GM12878 (cell line): Measurements from ENCODE around the gene MATN1.

Source experiments
- CBFB ChIP-seq: IDR thresholded peaks from 2 replicates; pipeline ENCODE4 v1.6.1; 2016; ENCODE audit warnings: antibody characterized with exemption, low read depth
- CTCF ChIP-seq, 3 experiments: IDR thresholded peaks in 2 of 3; conservative IDR thresholded peaks in 1 of 3; 2 replicates each; pipeline ENCODE4 v1.5.1; 2011; ENCODE audit warnings: low read depth in 3 of 3, low read length in 3 of 3, mild to moderate bottlenecking in 3 of 3, control low read depth in 2 of 3, moderate library complexity in 2 of 3, inconsistent platforms in 1 of 3, mixed read lengths in 1 of 3; ENCODE audit not compliant: control insufficient read depth in 2 of 3, insufficient read depth in 1 of 3; ENCODE audit errors: extremely low read depth in 1 of 3
- E4F1 ChIP-seq: fragments of 450-650 bp; IDR thresholded peaks from 2 replicates; pipeline ENCODE4 v1.6.1; 2018; ENCODE audit warnings: borderline replicate concordance, mild to moderate bottlenecking; ENCODE audit not compliant: partially characterized antibody
- EGR1 ChIP-seq, 2 experiments: IDR thresholded peaks; 1 replicate in 1 of 2; 2 replicates in 1 of 2; pipeline ENCODE4 v1.6.1; 2011 to 2012; ENCODE audit warnings: low read depth in 2 of 2, low read length in 2 of 2, borderline replicate concordance in 1 of 2, mild to moderate bottlenecking in 1 of 2, moderate library complexity in 1 of 2
- POLR2AphosphoS5 ChIP-seq: IDR thresholded peaks from 2 replicates; pipeline ENCODE4 v1.6.1; 2011; ENCODE audit warnings: mild to moderate bottlenecking, low read length, inconsistent platforms
- RAD21 ChIP-seq: IDR thresholded peaks from 2 replicates; pipeline ENCODE4 v1.6.1; 2011; ENCODE audit warnings: mild to moderate bottlenecking, low read depth, low read length, moderate library complexity; ENCODE audit not compliant: insufficient read depth
- SMC3 ChIP-seq: IDR thresholded peaks from 2 replicates; pipeline ENCODE4 v1.6.1; 2011; ENCODE audit warnings: low read length, improper control_type of control experiment, borderline replicate concordance
- SPI1 ChIP-seq: IDR thresholded peaks from 2 replicates; pipeline ENCODE4 v1.6.1; 2011; ENCODE audit warnings: low read depth, mild to moderate bottlenecking, low read length, moderate library complexity, borderline replicate concordance; ENCODE audit not compliant: insufficient read depth
- STAT1 ChIP-seq: fragments of 450-650 bp; conservative IDR thresholded peaks from 2 replicates; pipeline ENCODE4 v1.6.1; 2014; ENCODE audit warnings: antibody characterized with exemption, mild to moderate bottlenecking
- USF2 ChIP-seq: IDR thresholded peaks from 2 replicates; pipeline ENCODE4 v1.6.1; 2011; ENCODE audit warnings: low read depth, low read length, improper control_type of control experiment, borderline replicate concordance

GRCh38 chr1:30696831-30697230 is 26.6 kb downstream of the MATN1 start:
- no peak for TF ChIP-seq EGR1 (IDR thresholded peaks at IDR 0.05; ENCODE audit: borderline replicate concordance in 1 of 2, low read depth in 2 of 2, low read length in 2 of 2)
- no peak for TF ChIP-seq POLR2AphosphoS5
- TF ChIP-seq SMC3, result no peak
- no peak for TF ChIP-seq SPI1
- TF ChIP-seq CBFB, result no peak
- no peak for TF ChIP-seq CTCF (IDR thresholded peaks at IDR 0.05 in 2 of 3, conservative IDR thresholded peaks at IDR 0.05 in 1 of 3; ENCODE audit: control insufficient read depth in 2 of 3, extremely low read depth in 1 of 3, insufficient read depth in 1 of 3, low read depth in 3 of 3, low read length in 3 of 3)
- TF ChIP-seq STAT1, result no peak
- TF ChIP-seq USF2, result no peak
- no peak for TF ChIP-seq E4F1
- no peak for TF ChIP-seq RAD21
